Left renal pelvis (tissue), 4 donors: ENCODE data around the gene OAS2. TPM values are rescaled to one million over a fixed set of nuclear protein-coding genes. Genes with fewer than 3 reads are reported as not detected.

ENCODE experiments used
- DNase-seq, 4 donors: peaks; one replicate each; pipeline ENCODE4 v3.0.0-alpha.2; 2013; ENCODE audit warnings: low read depth in 4 of 4, low spot score in 3 of 4
- polyA plus RNA-seq, 4 donors: library from polyadenylated mRNA; unstranded; fragments of 120-200 nt; gene quantifications; one replicate each; pipeline ENCODE4 v1.2.1, GENCODE V29; 2013; ENCODE audit not compliant: insufficient read length in 4 of 4

Gene OAS2
- polyA plus RNA-seq, 4 donors = 5.6 to 8.0 (median 6.8) TPM

GRCh38 chr12:113007166-113007565 is 28.8 kb downstream of the OAS2 start:
- no peak for DNase-seq

GRCh38 chr12:113010701-113011100 is 32.4 kb downstream of the OAS2 start:
- DNase-seq = no peak

- no peak for DNase-seq
Observed at GRCh38 chr12:113014565-113014964, 36.2 kb downstream of the OAS2 start.

- no peak for DNase-seq
Observed at GRCh38 chr12:113016796-113017195, 38.5 kb downstream of the OAS2 start.

- DNase-seq = no peak
Observed at GRCh38 chr12:113019025-113019424, 40.7 kb downstream of the OAS2 start.

GRCh38 chr12:113021500-113021899 is 43.2 kb downstream of the OAS2 start:
- no peak for DNase-seq

GRCh38 chr12:113022563-113023297 is 44.4 kb downstream of the OAS2 start:
- no peak for DNase-seq

- no peak for DNase-seq
Observed at GRCh38 chr12:113027726-113028125, 49.4 kb downstream of the OAS2 start.

- peak; percentile 26 to 38 (median 32) for DNase-seq
Observed at GRCh38 chr12:113030875-113031525, 52.7 kb downstream of the OAS2 start.

GRCh38 chr12:113039911-113040445 is 61.7 kb downstream of the OAS2 start:
- DNase-seq = no peak

GRCh38 chr12:113040722-113041171 is 62.4 kb downstream of the OAS2 start:
- no peak for DNase-seq

- DNase-seq = no peak
Observed at GRCh38 chr12:113041560-113041959, 63.2 kb downstream of the OAS2 start.

GRCh38 chr12:113043240-113043639 is 64.9 kb downstream of the OAS2 start:
- DNase-seq = no peak

GRCh38 chr12:113044516-113044915 is 66.2 kb downstream of the OAS2 start:
- DNase-seq = no peak

GRCh38 chr12:113048716-113049127 is 70.4 kb downstream of the OAS2 start:
- peak in 1 of 4 donors; percentile 58 for DNase-seq

- peak in 1 of 4 donors; percentile 50 for DNase-seq
Observed at GRCh38 chr12:113049976-113050742, 71.8 kb downstream of the OAS2 start.

GRCh38 chr12:113050795-113051194 is 72.5 kb downstream of the OAS2 start:
- no peak for DNase-seq

- DNase-seq = no peak
Observed at GRCh38 chr12:113051759-113052158, 73.4 kb downstream of the OAS2 start.

GRCh38 chr12:113052326-113052725 is 74.0 kb downstream of the OAS2 start:
- DNase-seq = no peak

GRCh38 chr12:113054948-113055486 is 76.7 kb downstream of the OAS2 start:
- no peak for DNase-seq
